Caki2 (cell line): Measurements from ENCODE around the gene SMPD4. TPM values are rescaled to one million over a fixed set of nuclear protein-coding genes. Genes with fewer than 3 reads are reported as not detected.
"Not testable (repeated sequence)": the region's sequence is repeated elsewhere in the genome, so short reads cannot be mapped to it uniquely, and the experiment has no call there.

Source experiments
- DNase-seq: peaks from one replicate; pipeline ENCODE4 v3.0.0-alpha.2; 2015; ENCODE audit warnings: low read depth
- in situ Hi-C: cut with HindIII; loops from 2 replicates; pipeline ENCODE4 v1.10.0; 2016; ENCODE audit warnings: low sequenced_read_pairs, low pct_unique_long_range_greater_than_20kb, mixed read lengths
- total RNA-seq: library from RNA; depleted of rRNA; stranded (reverse); fragments of >200 nt; shearing (Covaris generic); gene quantifications from 2 replicates; pipeline ENCODE4 v1.2.3, GENCODE V29; 2014; ENCODE audit warnings: low replicate concordance

Gene SMPD4
- total RNA-seq, 1 experiment from 2014 or later = 38.0 TPM

GRCh38 chr2:130190237-130190636 is 8.8 kb upstream of the SMPD4 start:
- in situ Hi-C loops = no loop called here
- no peak for DNase-seq

- in situ Hi-C loops, DNase-seq: not testable (repeated sequence)
Measured at GRCh38 chr2:130188958-130189357, 7.6 kb upstream of the SMPD4 start.

- DNase-seq, in situ Hi-C loops: not testable (repeated sequence)
Measured at GRCh38 chr2:130187859-130188792, 6.7 kb upstream of the SMPD4 start.

- no peak for DNase-seq
- in situ Hi-C loops = no loop called here
Measured at GRCh38 chr2:130187268-130187667, 5.9 kb upstream of the SMPD4 start.

- no peak for DNase-seq
- in situ Hi-C loops = no loop called here
Measured at GRCh38 chr2:130186391-130186790, 5.0 kb upstream of the SMPD4 start.

GRCh38 chr2:130185896-130186295 is 4.5 kb upstream of the SMPD4 start:
- in situ Hi-C loops = no loop called here
- DNase-seq = no peak

- in situ Hi-C loops = no loop called here
- no peak for DNase-seq
Measured at GRCh38 chr2:130185436-130185835, 4.0 kb upstream of the SMPD4 start.

- DNase-seq = no peak
- in situ Hi-C loops = no loop called here
Measured at GRCh38 chr2:130183512-130184373, 2.3 kb upstream of the SMPD4 start.

GRCh38 chr2:130182826-130183511 is 1.6 kb upstream of the SMPD4 start:
- DNase-seq, in situ Hi-C loops: not testable (repeated sequence)

- in situ Hi-C loops = not testable (repeated sequence)
Measured at GRCh38 chr2:130181880-130182682, 679 bp upstream of the SMPD4 start, which contains the start of gene MZT2B. MZT2B (plus strand) TSS chr2:130182262; CDS start chr2:130182283, 21 bp downstream.

GRCh38 chr2:130180404-130181324 is 738 bp downstream of the SMPD4 start:
- in situ Hi-C loops = not testable (repeated sequence)
- peak; percentile 19 for DNase-seq

More at GRCh38 chr2:130181880-130182682, 679 bp upstream of the SMPD4 start, which contains the start of gene MZT2B:
- peak; percentile 81 for DNase-seq

GRCh38 chr2:130174866-130175265 is 6.5 kb downstream of the SMPD4 start:
- in situ Hi-C loops, DNase-seq: not testable (repeated sequence)

- no peak for DNase-seq
- in situ Hi-C loops = no loop called here
Measured at GRCh38 chr2:130169896-130170295, 11.5 kb downstream of the SMPD4 start.

GRCh38 chr2:130169163-130169562 is 12.2 kb downstream of the SMPD4 start:
- DNase-seq, in situ Hi-C loops: not testable (repeated sequence)

GRCh38 chr2:130166611-130167010 is 14.8 kb downstream of the SMPD4 start:
- in situ Hi-C loops, DNase-seq: not testable (repeated sequence)

GRCh38 chr2:130165293-130166016 is 15.9 kb downstream of the SMPD4 start:
- in situ Hi-C loops = no loop called here

More at GRCh38 chr2:130165293-130166016, 15.9 kb downstream of the SMPD4 start:
- DNase-seq = no peak
